PC-3 (cell line): ENCODE results near the gene DSN1. TPM values are rescaled to one million over a fixed set of nuclear protein-coding genes. Genes with fewer than 3 reads are reported as not detected.

Source experiments
- ATAC-seq: fragments of 200-7000 bp; cut with Tn5 transposase; 2 replicates; pipeline ENCODE4 v1.9.1; 2020; ENCODE audit warnings: mild to moderate bottlenecking, moderate library complexity
- BruUV-seq: library from RNA; stranded (reverse); fragments of 400-500 nt; replicated peaks from 2 replicates; lab custom pipeline; 2021; lab: Mats Ljungman, UMichigan
- CTCF ChIA-PET: fragments of 300-600 bp; sonication (Branson Sonifier 250); formaldehyde crosslinking; loops from one replicate; lab custom pipeline; 2022; ENCODE audit warnings: antibody characterized with exemption; lab: Charles Lee
- POLR2A ChIA-PET: fragments of 300-600 bp; sonication (Branson Sonifier 250); formaldehyde crosslinking; loops from one replicate; lab custom pipeline; 2022; ENCODE audit warnings: antibody characterized with exemption; ENCODE audit not compliant: unreplicated experiment; lab: Charles Lee
- DNase-seq: peaks from one replicate; pipeline ENCODE4 v3.0.0-alpha.2; 2015
- H2AFZ ChIP-seq: fragments of 300-600 bp; sonication (generic); 2 replicates; pipeline ENCODE4 v1.6.0; 2016; ENCODE audit warnings: antibody characterized with exemption, low read length
- H3F3A ChIP-seq: fragments of 300-600 bp; sonication (generic); one replicate; pipeline ENCODE4 v1.6.0; 2017; ENCODE audit warnings: antibody characterized with exemption, low read length, control low read depth, mild to moderate bottlenecking; ENCODE audit not compliant: unreplicated experiment
- H3K27ac ChIP-seq: fragments of 300-600 bp; sonication (generic); 2 replicates; pipeline ENCODE4 v1.5.1; 2016; ENCODE audit warnings: mild to moderate bottlenecking, low read length
- H3K27me3 ChIP-seq: fragments of 300-600 bp; sonication (generic); 2 replicates; pipeline ENCODE4 v1.6.1; 2016; ENCODE audit warnings: low read length, mixed read lengths
- H3K36me3 ChIP-seq: fragments of 300-600 bp; sonication (generic); 2 replicates; pipeline ENCODE4 v1.6.1; 2016; ENCODE audit warnings: low read depth, mixed run types, low read length, mixed read lengths
- H3K4me1 ChIP-seq: fragments of 300-600 bp; sonication (generic); 2 replicates; pipeline ENCODE4 v1.5.1; 2016; ENCODE audit warnings: low read length; ENCODE audit not compliant: insufficient read depth
- H3K4me2 ChIP-seq: fragments of 300-600 bp; sonication (generic); 2 replicates; pipeline ENCODE4 v1.6.0; 2016; ENCODE audit warnings: low read length
- H3K4me3 ChIP-seq: fragments of 300-600 bp; sonication (generic); 2 replicates; pipeline ENCODE4 v1.5.1; 2016; ENCODE audit warnings: mild to moderate bottlenecking, low read length, mixed read lengths
- H3K79me2 ChIP-seq: fragments of 300-600 bp; sonication (generic); 2 replicates; pipeline ENCODE4 v1.6.1; 2017; ENCODE audit warnings: low read length, mixed read lengths
- H3K9ac ChIP-seq: fragments of 300-600 bp; sonication (generic); 2 replicates; pipeline ENCODE4 v1.6.0; 2016; ENCODE audit warnings: mild to moderate bottlenecking, low read length
- H3K9me2 ChIP-seq: fragments of 300-600 bp; sonication (generic); replicated peaks from 2 replicates; pipeline ENCODE4 v1.6.1; 2016; ENCODE audit warnings: mixed run types, low read length, mixed read lengths
- H3K9me3 ChIP-seq: fragments of 300-600 bp; sonication (generic); 2 replicates; pipeline ENCODE4 v1.6.1; 2016; ENCODE audit warnings: low read length, mixed read lengths
- H4K20me1 ChIP-seq: fragments of 300-600 bp; sonication (generic); 2 replicates; pipeline ENCODE4 v1.6.1; 2016; ENCODE audit warnings: low read length, mixed read lengths
- EZH2 ChIP-seq: fragments of 300-600 bp; sonication (generic); IDR thresholded peaks from one replicate; pipeline ENCODE4 v1.6.1; 2017; ENCODE audit warnings: antibody characterized with exemption, mild to moderate bottlenecking, low read length; ENCODE audit not compliant: unreplicated experiment
- EZH2phosphoT487 ChIP-seq: fragments of 300-600 bp; sonication (generic); IDR thresholded peaks from 2 replicates; pipeline ENCODE4 v1.6.1; 2018; ENCODE audit warnings: mild to moderate bottlenecking, antibody characterized with exemption, low read length, borderline replicate concordance
- intact Hi-C: fragments of 100-400 bp; cut with micrococcal nuclease; formaldehyde crosslinking; loops from 2 replicates; pipeline ENCODE4 v1.9.0; 2023
- total RNA-seq: library from RNA; depleted of rRNA; stranded (reverse); fragments of >200 nt; gene quantifications from 2 replicates; pipeline ENCODE4 v1.2.3, GENCODE V29; 2014
- TF ChIP-seq, protein P1 (sequence below): fragments of 300-600 bp; sonication (generic); conservative IDR thresholded peaks from 2 replicates; pipeline ENCODE4 v1.5.1; 2017; ENCODE audit warnings: antibody characterized with exemption, low read depth, mild to moderate bottlenecking, low read length

The DSN1 gene
- total RNA-seq, 1 experiment from 2014 or later, result 39.8 TPM

DNA sequence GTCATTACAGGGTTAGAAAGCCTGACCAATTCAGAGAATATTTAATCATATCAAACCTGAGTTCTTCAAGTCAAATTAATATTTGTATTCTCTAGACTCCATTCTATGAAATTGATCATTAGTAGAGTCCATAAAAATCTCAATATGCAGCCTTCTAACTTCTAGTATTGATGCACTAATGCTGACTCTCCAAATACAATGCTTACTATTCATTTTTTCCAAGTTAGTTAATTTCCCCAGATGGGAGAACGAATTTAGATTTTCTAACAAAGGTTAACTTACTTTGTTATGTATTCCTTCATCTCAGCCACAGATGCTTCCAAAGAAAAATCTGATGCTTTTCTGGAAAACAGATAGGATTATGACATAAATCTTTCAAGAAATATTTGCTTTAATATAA is 15.3 kb downstream of the DSN1 start:
- H3K36me3 ChIP-seq, result peaks cover 30% of the 10 kb centered on the region
- H3K9ac ChIP-seq, result no peak overlapping the region
- H2AFZ ChIP-seq, result no peak overlapping the region
- H3K79me2 ChIP-seq, result no peaks in the 10 kb centered on the region
- DNase-seq (no peak), ATAC-seq (no peak)
- ChIA-PET CTCF (no interaction called here), POLR2A (no interaction called here)
- no peak overlapping the region for H3K4me2 ChIP-seq
- H3K9me3 ChIP-seq, result no peaks in the 10 kb centered on the region
- no peaks in the 10 kb centered on the region for H3K9me2 ChIP-seq
- intact Hi-C loops, result no loop called here
- H3K27ac ChIP-seq, result no peak overlapping the region
- no peaks in the 10 kb centered on the region for H4K20me1 ChIP-seq
- H3K4me3 ChIP-seq, result no peak overlapping the region
- no peaks in the 10 kb centered on the region for H3F3A ChIP-seq
- BruUV-seq, result no TSS peak
- no peaks in the 10 kb centered on the region for H3K27me3 ChIP-seq
- TF ChIP-seq EZH2phosphoT487 (no peak), EZH2 (no peak)
- TF ChIP-seq, protein P1, sequence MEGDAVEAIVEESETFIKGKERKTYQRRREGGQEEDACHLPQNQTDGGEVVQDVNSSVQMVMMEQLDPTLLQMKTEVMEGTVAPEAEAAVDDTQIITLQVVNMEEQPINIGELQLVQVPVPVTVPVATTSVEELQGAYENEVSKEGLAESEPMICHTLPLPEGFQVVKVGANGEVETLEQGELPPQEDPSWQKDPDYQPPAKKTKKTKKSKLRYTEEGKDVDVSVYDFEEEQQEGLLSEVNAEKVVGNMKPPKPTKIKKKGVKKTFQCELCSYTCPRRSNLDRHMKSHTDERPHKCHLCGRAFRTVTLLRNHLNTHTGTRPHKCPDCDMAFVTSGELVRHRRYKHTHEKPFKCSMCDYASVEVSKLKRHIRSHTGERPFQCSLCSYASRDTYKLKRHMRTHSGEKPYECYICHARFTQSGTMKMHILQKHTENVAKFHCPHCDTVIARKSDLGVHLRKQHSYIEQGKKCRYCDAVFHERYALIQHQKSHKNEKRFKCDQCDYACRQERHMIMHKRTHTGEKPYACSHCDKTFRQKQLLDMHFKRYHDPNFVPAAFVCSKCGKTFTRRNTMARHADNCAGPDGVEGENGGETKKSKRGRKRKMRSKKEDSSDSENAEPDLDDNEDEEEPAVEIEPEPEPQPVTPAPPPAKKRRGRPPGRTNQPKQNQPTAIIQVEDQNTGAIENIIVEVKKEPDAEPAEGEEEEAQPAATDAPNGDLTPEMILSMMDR, result no peak
- no peaks in the 10 kb centered on the region for H3K4me1 ChIP-seq

DNA sequence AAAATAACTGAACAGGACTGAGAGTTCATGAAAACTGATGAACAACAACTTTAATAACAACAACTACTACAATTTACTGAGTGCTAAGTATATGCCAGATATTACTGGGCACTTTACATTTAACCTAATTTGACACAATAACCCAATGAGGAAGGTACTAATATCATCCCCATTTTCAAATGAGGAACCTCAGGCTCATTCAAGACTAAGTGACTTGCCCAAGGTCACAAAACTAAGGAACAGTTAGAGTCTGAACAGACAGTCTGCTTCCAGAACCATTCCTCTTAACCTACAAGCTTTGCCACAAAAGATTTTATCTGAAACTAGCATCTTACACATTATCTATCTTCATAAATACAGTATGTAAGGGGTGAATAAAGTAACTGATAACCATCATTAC is 17.1 kb downstream of the DSN1 start:
- no peak overlapping the region for H3K4me3 ChIP-seq
- no peaks in the 10 kb centered on the region for H3K79me2 ChIP-seq
- no peak overlapping the region for H3K9ac ChIP-seq
- BruUV-seq, result no TSS peak
- no peaks in the 10 kb centered on the region for H3K9me2 ChIP-seq
- no peak for ATAC-seq
- H2AFZ ChIP-seq, result no peak overlapping the region
- no peak overlapping the region for H3K4me2 ChIP-seq
- H3K9me3 ChIP-seq, result no peaks in the 10 kb centered on the region
- H3F3A ChIP-seq, result no peaks in the 10 kb centered on the region
- intact Hi-C loops, result no loop called here
- TF ChIP-seq EZH2phosphoT487 (no peak), EZH2 (no peak)
- TF ChIP-seq, protein P1, result no peak
- H4K20me1 ChIP-seq, result no peaks in the 10 kb centered on the region
- no peaks in the 10 kb centered on the region for H3K27me3 ChIP-seq
- H3K4me1 ChIP-seq, result no peaks in the 10 kb centered on the region
- no peak for DNase-seq
- H3K36me3 ChIP-seq, result peaks cover 44% of the 10 kb centered on the region
- ChIA-PET POLR2A (no interaction called here), CTCF (interaction anchor here (0.6 kb wide), 1 partner anchor 23 kb away, joined by 13 read pairs; no protein-coding TSS in a partner anchor)
- no peak overlapping the region for H3K27ac ChIP-seq

DNA sequence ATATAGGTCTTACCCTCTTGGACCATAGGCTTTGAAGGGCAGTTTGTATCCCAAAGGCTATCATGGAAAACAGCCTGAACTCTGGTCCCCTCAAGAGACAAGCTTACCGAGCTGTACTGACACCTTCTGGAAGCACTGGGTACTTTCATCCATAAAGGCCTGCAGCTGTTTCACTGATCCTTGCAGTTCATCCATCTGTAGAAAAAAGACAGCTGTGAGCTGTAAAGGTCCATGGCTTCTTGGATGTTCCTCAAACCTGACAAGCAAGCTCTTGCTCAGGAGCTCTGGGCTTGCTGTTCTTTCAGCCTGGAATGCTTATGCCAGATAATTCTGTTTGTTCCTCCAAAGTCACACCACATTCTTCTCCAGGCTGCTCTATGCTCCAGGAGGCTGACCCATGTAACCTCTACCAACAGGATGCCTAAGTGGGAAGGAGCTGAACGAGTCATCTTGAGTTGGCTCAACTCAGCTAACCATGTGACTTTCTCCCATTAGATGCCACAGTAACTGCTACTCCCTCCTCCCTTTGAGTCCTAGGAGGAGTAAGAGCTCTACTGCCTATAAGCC is 18.8 kb downstream of the DSN1 start:
- Histone ChIP-seq H3K9me2 (no peaks in the 10 kb centered on the region), H3K27ac (no peak overlapping the region), H3K4me2 (no peak overlapping the region), H3K36me3 (peaks cover 44% of the 10 kb centered on the region), H3K4me1 (no peaks in the 10 kb centered on the region), H2AFZ (no peak overlapping the region), H3F3A (no peaks in the 10 kb centered on the region), H3K27me3 (no peaks in the 10 kb centered on the region), H3K9ac (no peak overlapping the region), H3K9me3 (no peaks in the 10 kb centered on the region), H4K20me1 (no peaks in the 10 kb centered on the region), H3K4me3 (no peak overlapping the region), H3K79me2 (no peaks in the 10 kb centered on the region)
- BruUV-seq, result no TSS peak
- peak; percentile 98 for ATAC-seq
- CTCF ChIA-PET, result interaction anchor here (0.7 to 1.4 kb wide), 11 partner anchors 8 to 170 kb away, joined by 3 to 5 read pairs (median 4); partner anchors contain the start of genes DSN1, NDRG3 and RAB5IF
- peak; percentile 79 for DNase-seq
- POLR2A ChIA-PET, result interaction anchor here (0.9 kb wide), 1 partner anchor 21 kb away, joined by 5 read pairs; no protein-coding TSS in a partner anchor
- intact Hi-C loops, result loop anchor here (1.0 kb wide), 3 partner anchors 37 to 142 kb away; no protein-coding TSS in a partner anchor
- TF ChIP-seq, protein P1, result peak; percentile 87
- no peak for TF ChIP-seq EZH2
